Coronary artery (tissue), 2 donors: ENCODE results near the gene FURIN.
"Not testable (repeated sequence)": the region's sequence is repeated elsewhere in the genome, so short reads cannot be mapped to it uniquely, and the experiment has no call there.

ENCODE experiments used
- DNase-seq: peaks from one replicate; pipeline ENCODE4 v3.0.0-alpha.2; 2017; ENCODE audit warnings: low spot score
- H3K27ac ChIP-seq, 2 donors: fragments of 200-600 bp; sonication (generic); one replicate each; pipeline ENCODE4 v1.5.1; 2016 to 2019
- H3K4me3 ChIP-seq: fragments of 200-600 bp; sonication (generic); 2 replicates; pipeline ENCODE4 v1.5.1; 2016; ENCODE audit warnings: mild to moderate bottlenecking, moderate library complexity
- TF ChIP-seq, protein P1 (sequence below): fragments of 200-600 bp; sonication (generic); IDR thresholded peaks from one replicate; pipeline ENCODE4 v1.5.1; 2019; ENCODE audit warnings: antibody characterized with exemption

FURIN gene

DNA sequence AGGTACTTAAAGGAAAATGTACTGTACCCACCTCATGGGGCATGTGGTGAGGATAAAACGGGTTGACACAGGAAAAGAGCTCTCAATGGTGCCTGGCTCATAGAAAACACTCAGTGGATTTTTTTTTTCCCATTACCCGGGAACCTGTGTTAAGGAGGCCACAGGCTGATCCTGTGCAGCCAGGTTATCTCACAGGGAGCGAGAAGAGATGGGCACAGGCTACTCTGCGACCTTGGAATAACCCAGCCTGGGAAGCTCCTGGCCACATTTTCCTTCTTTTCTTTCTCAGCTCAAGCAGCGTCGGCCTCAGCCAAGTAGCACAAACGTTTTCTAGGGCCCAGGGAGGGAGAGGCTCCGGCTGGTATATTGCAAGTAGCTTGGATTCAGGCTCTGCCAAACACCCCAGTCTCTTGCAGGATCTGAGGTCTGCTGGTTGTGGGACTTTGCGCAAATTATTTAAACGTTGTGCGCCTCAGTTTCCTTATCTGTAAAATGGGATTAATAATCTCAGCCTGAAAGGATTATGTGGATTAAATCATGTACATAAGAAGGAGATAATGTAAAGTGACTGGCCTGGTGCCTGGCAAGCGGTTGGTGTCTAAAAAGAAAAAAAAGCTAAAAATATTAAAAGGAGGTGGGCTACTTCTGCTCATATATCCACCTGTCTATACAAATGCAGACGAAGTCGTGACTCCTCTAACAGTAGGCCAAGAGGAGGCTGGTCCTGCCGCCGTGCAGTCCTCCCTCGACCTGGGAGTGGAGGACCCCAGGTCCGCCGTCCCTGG is 2.2 kb downstream of the FURIN start:
- Histone ChIP-seq H3K4me3 (peak overlapping the region; percentile 80), H3K27ac (peak overlapping the region; percentile 91 to 92)
- TF ChIP-seq, protein P1, sequence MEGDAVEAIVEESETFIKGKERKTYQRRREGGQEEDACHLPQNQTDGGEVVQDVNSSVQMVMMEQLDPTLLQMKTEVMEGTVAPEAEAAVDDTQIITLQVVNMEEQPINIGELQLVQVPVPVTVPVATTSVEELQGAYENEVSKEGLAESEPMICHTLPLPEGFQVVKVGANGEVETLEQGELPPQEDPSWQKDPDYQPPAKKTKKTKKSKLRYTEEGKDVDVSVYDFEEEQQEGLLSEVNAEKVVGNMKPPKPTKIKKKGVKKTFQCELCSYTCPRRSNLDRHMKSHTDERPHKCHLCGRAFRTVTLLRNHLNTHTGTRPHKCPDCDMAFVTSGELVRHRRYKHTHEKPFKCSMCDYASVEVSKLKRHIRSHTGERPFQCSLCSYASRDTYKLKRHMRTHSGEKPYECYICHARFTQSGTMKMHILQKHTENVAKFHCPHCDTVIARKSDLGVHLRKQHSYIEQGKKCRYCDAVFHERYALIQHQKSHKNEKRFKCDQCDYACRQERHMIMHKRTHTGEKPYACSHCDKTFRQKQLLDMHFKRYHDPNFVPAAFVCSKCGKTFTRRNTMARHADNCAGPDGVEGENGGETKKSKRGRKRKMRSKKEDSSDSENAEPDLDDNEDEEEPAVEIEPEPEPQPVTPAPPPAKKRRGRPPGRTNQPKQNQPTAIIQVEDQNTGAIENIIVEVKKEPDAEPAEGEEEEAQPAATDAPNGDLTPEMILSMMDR: no peak
- no peak for DNase-seq

DNA sequence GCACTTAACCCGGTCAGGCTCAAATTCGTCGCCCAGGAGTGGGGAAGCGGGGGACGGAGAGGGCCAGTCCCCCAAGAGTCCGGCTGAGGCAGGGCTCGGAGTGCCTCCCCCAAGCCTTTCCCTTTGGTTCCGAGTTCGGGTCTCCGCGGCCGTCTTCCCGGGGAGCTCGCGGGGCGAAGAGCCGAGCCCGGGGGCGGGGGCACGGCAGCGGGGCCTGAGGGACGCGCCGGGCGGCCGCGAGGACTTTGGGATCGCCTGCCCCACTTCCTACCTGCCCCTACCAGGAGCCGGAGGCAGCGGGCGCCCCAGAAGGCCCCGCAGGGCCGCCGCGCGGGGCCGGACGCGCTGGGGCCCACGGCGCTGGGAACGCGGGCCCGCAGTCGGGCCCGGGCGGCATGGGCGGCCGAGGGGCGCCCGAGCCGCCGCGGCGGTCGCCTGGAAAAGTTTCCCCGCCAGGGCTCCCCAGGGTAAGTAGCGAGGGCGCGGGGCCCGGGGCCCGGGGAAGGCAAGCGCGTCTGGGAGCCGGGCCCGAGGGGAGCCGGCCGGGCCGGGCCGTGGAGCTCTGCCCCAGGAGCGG is 2.8 kb downstream of the FURIN start:
- H3K27ac ChIP-seq: peak overlapping the region; percentile 91 to 92
- TF ChIP-seq, protein P1: no peak
- H3K4me3 ChIP-seq: peak overlapping the region; percentile 80
- DNase-seq: no peak

DNA sequence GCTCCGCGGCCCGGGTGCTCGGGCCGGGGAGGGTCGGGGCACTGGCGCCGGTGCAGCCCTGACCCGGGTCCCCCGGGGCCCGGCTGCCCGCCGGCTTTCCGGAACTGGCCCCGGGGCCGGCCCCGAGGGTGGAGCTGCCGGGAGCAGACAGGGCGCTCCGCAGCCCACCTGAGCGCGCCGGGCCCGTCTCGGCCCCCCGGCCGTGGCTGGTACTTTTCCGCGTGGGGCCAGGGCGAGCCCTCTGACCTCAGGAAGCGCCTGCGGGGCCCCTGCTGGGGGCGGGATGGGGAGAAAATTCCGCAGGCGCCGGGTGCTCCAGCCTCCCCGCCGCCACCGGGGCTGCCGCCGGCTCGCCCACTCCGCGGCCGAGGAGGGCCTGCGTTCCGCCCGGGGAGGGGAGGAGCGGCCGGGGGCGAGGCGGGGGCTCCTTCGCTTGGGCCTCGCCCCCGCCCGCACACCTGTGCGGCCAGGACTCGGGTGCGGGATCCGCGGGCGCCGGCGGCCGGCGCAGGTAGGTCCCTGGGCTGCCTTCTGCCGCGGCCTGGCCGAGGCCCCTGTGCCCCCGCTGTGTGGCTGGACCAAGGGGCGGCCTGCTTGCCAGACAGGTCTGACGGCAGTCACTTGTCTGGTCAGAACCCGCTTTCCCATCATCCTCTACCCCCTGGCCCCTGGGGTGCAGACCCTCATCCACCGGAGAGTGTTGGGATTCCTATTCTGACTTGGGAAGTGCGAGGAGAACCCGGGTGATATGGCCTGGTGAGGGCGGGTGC is 3.5 kb downstream of the FURIN start:
- peak overlapping the region; percentile 91 to 92 for H3K27ac ChIP-seq
- peak overlapping the region; percentile 80 for H3K4me3 ChIP-seq
- no peak for DNase-seq
- TF ChIP-seq, protein P1: no peak

DNA sequence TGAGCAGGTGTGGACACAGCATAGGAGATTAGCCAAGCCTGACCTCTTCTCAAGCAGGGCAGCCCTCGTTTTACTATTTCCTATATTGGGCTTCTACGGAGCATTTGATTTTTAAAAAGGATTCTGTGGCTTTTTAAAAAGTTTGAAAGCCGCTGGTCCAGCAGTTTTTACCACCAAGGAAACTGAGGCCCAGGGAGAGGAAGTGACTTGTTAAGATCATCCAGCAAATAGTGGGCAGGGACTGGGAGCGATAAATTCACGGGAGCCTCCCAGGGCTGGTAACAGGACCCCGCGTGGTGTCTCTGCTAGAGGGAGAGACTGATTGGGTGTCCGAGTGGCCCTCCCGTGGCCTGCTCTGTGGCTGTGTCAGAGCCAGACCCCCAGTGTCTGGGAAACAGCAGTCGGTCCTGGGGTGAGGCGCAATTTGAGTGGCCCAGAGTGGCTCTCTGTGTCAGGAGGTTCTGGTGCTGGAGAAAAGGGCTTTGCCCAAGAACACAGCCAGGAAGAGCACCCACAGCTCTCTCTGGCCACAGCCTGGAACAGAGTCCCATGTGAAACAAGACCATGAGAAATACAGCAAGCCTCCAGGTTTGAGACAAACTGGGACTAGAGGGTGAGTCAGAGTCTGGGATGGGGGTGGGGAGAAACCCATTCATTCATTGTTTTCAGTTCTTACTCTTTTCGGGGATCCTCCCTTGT is 4.2 kb downstream of the FURIN start:
- H3K27ac ChIP-seq: peak overlapping the region; percentile 91 to 92
- peak overlapping the region; percentile 80 for H3K4me3 ChIP-seq
- DNase-seq: no peak
- TF ChIP-seq, protein P1: no peak

DNA sequence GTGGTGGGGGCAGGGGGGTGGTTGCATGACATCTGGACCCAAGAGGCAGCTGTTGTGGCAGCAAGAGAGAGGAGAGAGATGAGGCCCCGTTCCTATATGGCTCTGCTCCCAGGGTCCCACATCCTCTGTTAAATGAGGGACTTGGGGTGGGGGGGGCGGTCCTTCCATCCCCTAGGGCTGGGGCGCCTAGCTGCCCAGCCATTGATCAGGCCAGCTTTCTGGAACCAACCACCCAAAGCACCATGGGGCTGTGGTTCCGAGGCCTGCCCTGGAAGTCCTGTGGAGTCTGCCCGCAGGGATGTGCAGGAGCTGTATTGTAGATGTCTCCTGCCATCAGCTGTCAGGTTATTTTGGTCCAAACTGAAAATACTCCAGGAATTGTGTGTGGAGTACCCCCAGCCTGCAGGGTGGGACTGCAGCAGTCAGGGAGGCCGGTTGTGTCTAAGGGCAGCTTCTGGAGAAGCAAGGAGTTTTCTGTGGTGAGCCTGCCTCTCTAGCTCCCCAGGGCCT is 5.2 kb downstream of the FURIN start:
- peak overlapping the region; percentile 80 for H3K4me3 ChIP-seq
- TF ChIP-seq, protein P1: no peak
- H3K27ac ChIP-seq: peak overlapping the region in 1 of 2 donors; percentile 92
- no peak for DNase-seq

DNA sequence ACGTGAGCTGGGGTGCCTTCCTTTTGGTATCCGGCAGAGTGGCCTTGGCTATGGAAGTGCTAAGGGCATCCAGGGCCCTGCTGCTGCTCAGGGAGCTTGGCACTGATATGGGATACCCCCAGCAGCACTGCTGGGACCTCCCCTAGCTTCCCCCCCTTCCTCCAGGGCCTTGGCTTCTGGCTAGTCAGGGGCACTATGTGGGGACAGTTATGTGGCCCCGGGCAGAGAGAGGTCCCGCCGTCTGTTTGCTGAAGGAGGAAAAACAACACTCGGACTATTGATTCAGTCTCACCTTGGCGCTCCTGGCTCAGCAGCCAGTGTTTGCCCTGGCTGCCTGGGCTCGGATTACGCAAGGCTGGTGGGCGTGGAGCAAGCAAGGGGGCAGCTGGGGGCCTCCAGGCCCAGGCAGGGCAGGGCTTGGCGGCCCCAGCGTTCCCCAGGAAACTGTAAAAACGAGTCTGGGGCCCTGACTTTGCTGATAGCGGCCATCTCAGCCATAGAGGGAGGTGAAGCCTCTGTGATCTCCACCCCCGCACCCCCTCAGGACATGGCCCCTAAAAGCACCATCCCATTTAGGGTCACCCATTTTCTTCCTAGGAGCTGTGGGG is 5.7 kb downstream of the FURIN start:
- H3K4me3 ChIP-seq: peak overlapping the region; percentile 80
- peak overlapping the region in 1 of 2 donors; percentile 92 for H3K27ac ChIP-seq
- DNase-seq: no peak
- TF ChIP-seq, protein P1: no peak

DNA sequence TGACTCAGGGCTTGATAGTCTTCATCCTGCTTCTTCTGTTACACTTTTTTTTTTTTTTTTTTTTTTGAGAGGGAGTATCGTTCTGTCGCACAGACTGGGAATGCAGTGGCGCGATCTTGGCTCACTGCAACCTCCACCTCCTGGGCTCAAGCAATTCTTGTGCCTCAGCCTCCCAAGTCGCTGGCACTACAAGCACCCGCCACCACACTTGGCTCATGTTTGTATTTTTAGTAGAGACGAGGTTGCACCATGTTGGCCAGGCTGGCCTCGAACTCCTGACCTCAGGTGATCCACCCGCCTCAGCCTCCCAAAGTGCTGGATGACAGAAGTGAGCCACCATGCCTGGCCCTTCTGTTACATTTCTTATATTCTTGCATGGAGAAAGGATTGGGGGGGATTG is 6.6 kb downstream of the FURIN start:
- not testable (repeated sequence) for DNase-seq, H3K4me3 ChIP-seq
- H3K27ac ChIP-seq: peak overlapping the region in 1 of 2 donors; percentile 26
